GM12874 (cell line): Measurements from ENCODE around the gene RAI1.

ENCODE experiments used
- CTCF ChIP-seq: IDR thresholded peaks from 2 replicates; pipeline ENCODE4 v1.5.1; 2011; ENCODE audit warnings: low read depth, mild to moderate bottlenecking, control low read depth, low read length, moderate library complexity; ENCODE audit not compliant: insufficient read depth

The RAI1 gene

GRCh38 chr17:17681744-17682292 is 560 bp downstream of the RAI1 start:
- peak; percentile 28; the same call in 1 of the 2 replicates for TF ChIP-seq CTCF

DNA sequence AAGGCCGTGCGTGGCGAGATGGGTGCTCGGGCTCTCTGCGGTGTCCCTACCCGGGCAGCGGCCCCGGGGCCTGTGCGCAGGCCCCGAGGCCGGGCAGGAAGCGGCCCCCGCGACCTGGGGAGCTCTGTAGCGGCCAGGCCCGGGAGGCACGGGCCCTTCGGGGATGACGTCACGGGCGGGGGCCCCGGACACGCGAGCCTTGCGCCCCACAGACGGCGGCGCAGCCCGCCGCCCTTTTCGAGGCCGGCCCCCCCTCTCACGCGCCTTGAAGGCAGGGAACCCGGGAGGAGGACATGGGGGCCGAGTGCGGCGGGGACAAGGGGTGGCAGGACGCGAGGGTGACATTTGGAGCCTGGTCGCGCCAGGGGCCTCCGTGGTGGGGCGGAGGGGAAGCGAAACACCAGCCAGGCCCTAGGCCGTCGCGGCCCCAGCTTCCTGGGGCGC is 1.1 kb downstream of the RAI1 start:
- no peak for TF ChIP-seq CTCF

DNA sequence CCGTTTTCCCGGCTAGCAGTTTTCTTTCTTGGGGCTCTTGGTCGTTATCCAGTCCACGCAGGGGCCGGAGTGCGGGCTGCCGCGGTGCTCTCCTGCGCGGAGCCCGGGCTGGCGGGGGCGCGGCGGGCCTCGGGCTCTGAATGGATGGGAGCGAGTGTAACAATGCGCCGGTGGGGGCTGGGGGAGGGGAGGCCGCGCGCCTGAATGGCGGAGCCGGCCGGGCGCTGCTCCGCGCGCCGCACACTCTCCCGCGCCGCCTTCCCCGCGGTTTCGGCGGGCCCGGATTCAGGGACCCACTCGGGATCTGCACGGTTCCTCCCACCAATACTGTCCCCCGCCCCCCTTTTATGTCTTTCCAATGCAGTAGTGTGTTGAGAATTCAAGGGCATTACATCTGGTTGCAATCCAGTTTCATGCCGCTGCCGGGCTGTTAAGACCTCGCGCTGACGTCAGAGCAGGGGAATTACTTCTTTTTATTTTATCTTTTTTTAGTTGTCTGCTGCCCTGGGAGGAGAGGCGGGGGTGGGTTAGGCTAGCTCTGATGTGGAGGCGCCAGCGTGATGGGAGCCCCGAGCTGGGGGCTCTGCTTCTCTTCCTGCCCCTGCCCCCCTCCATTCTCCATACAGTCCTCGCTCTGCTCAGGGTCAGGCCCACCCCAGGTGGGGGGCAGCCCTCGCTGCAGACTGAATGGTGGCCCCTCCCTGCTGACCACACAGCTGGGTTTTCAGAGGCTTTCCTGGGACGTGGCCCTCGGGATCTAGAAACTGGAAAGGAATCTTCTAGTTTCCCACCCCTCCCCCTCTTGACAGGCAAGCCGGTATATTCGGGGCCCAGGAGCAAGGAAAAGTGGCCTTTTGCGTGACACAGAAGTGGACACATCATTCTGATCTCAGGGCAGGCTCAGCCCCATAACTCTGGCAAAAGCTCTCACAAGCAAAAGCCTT is 1.8 kb downstream of the RAI1 start:
- TF ChIP-seq CTCF = no peak

DNA sequence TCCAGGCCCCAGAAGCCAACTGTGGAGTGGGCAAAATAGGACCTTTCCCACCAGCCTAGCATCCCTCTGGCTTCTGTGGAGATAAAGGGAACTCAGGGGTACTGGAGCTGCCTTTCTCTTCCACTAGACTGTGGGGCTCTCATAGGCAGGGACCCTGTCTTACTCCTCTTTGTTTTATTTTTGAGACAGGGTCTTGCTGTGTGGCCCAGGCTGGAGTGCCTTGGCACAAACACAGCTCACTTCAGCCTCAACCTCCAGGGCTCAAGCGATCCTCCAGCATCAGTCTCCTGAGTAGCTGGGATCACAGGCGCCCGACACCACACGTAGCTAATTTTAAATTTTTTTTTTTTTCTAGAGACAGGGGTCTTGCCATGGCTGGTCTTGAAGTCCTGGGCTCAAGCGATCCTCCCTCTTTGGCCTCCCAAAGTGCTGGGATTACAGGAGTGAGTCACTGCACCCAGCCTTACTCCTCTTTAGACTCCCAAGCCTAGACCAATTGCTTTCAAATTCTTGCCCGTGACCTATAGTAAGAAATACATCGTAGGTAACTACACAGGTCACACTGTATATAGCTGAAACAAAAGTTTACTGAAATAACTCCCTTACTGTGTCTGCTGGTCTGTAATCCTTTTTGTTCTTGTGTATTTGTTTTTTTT is 2.6 kb downstream of the RAI1 start:
- TF ChIP-seq CTCF = no peak

DNA sequence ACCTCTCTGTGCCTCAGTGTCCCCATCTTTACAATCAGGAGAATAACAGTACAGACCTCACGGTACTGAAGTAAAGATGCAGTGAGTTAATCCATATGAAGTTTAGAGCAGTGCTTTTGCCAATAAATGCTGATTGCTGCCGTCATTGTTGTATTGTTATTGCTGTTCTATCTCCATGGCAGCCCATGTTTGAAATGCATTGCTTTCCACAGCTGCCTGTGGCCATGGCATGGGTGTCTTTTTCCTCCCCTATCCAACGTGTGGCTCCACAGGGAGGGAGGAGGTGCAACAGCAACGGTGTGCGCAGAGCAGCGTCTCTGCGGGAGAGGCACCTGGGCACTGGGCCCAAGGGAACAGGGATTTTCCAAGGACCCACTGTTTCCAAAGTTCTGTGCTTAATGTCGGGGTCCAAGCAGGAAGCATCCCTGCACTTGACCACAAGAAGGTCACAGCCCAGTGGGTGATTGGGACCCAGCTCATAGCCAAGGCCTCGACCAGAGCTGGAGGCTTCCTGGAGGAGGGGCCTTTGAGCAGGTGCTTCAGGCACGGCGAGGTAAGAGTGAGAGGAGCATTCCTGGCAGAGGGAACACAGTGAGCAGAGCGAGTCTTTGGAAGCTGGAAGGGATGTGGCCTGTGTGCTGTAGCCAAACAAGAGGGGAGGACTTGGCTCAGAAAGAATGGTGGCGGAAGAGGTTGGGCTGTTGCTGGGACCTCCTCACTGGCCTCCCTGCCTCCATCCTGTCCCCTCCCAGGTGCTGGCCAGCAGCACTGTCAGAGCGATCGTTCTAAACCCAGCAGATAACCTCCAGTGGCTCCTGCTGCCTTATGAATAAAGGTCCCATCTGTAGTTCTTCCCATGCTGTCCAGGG is 3.9 kb downstream of the RAI1 start:
- TF ChIP-seq CTCF = no peak

GRCh38 chr17:17685775-17686291 is 4.6 kb downstream of the RAI1 start:
- TF ChIP-seq CTCF = no peak
